ENCODE data around the gene INPP4A.

The INPP4A gene

GRCh38 chr2:98568161-98568956 lies 123.7 kb downstream of the INPP4A start:
- peak; percentile 85 for ATAC-seq
- TF ChIP-seq, protein P1, sequence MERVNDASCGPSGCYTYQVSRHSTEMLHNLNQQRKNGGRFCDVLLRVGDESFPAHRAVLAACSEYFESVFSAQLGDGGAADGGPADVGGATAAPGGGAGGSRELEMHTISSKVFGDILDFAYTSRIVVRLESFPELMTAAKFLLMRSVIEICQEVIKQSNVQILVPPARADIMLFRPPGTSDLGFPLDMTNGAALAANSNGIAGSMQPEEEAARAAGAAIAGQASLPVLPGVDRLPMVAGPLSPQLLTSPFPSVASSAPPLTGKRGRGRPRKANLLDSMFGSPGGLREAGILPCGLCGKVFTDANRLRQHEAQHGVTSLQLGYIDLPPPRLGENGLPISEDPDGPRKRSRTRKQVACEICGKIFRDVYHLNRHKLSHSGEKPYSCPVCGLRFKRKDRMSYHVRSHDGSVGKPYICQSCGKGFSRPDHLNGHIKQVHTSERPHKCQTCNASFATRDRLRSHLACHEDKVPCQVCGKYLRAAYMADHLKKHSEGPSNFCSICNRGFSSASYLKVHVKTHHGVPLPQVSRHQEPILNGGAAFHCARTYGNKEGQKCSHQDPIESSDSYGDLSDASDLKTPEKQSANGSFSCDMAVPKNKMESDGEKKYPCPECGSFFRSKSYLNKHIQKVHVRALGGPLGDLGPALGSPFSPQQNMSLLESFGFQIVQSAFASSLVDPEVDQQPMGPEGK (CRISPR knock-in tag; IDR thresholded peaks at IDR 0.05; ENCODE audit: borderline replicate concordance), result no peak
- TF ChIP-seq ZNF70 (CRISPR knock-in tag; IDR thresholded peaks at IDR 0.05), result no peak
- TF ChIP-seq PPARA (CRISPR knock-in tag; IDR thresholded peaks at IDR 0.05; ENCODE audit: borderline replicate concordance), result no peak
- TF ChIP-seq BACH2 (CRISPR knock-in tag; IDR thresholded peaks at IDR 0.05; ENCODE audit: borderline replicate concordance), result no peak
- no peak for TF ChIP-seq TOX (CRISPR knock-in tag; IDR thresholded peaks at IDR 0.05; ENCODE audit: borderline replicate concordance)
- no peak for TF ChIP-seq SNAI2 (CRISPR knock-in tag; IDR thresholded peaks at IDR 0.05)
- TF ChIP-seq ZFP3 (CRISPR knock-in tag; IDR thresholded peaks at IDR 0.05), result no peak
- no peak for TF ChIP-seq ZNF565 (CRISPR knock-in tag; conservative IDR thresholded peaks at IDR 0.05; ENCODE audit: low read depth)
- TF ChIP-seq ZFP30 (CRISPR knock-in tag; IDR thresholded peaks at IDR 0.05), result no peak
- TF ChIP-seq ESRRG (CRISPR knock-in tag; IDR thresholded peaks at IDR 0.05), result no peak

DNA sequence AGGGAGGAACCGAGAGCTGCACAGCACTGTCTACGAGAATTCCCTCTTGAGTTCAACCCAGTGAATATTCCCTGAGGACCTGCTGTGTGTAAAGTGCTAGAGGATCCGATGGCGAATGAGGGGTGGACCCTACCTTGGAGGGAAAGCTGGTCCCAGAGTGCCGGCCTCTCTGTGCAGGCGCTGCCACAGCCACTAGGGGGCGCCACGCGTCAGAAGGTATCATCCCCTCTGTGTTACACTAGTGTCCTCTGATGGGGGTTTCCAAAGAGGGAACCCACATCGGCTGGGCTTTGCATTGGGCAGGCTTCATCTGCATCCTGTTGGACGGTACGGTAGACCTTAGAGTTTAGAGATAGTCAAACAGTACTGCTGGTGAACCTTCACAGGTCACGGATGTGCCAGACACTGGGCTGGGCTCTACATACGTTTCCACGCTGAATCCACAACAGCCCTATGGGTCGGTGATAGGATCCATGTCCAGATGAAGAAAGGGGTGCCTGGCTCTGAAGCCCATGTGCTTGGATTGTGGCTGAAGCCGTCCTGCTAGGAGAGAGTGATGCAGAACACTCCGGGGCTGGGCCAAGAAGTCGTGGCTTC lies 124.6 kb downstream of the INPP4A start:
- peak; percentile 79 for ATAC-seq
- no peak for TF ChIP-seq PPARA (CRISPR knock-in tag; IDR thresholded peaks at IDR 0.05; ENCODE audit: borderline replicate concordance)

- TF ChIP-seq SNAI2 (CRISPR knock-in tag; IDR thresholded peaks at IDR 0.05), result no peak
- no peak for TF ChIP-seq ESRRG (CRISPR knock-in tag; IDR thresholded peaks at IDR 0.05)
- TF ChIP-seq CSDC2 (CRISPR knock-in tag; IDR thresholded peaks at IDR 0.05), result no peak
- TF ChIP-seq ZC3H10 (CRISPR knock-in tag; IDR thresholded peaks at IDR 0.05), result no peak
- no peak for TF ChIP-seq BACH2 (CRISPR knock-in tag; IDR thresholded peaks at IDR 0.05; ENCODE audit: borderline replicate concordance)
- TF ChIP-seq, protein P2, sequence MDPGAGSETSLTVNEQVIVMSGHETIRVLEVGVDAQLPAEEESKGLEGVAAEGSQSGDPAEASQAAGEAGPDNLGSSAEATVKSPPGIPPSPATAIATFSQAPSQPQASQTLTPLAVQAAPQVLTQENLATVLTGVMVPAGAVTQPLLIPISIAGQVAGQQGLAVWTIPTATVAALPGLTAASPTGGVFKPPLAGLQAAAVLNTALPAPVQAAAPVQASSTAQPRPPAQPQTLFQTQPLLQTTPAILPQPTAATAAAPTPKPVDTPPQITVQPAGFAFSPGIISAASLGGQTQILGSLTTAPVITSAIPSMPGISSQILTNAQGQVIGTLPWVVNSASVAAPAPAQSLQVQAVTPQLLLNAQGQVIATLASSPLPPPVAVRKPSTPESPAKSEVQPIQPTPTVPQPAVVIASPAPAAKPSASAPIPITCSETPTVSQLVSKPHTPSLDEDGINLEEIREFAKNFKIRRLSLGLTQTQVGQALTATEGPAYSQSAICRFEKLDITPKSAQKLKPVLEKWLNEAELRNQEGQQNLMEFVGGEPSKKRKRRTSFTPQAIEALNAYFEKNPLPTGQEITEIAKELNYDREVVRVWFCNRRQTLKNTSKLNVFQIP (CRISPR knock-in tag; IDR thresholded peaks at IDR 0.05; ENCODE audit: borderline replicate concordance, low read depth), result no peak
- TF ChIP-seq GLIS3 (CRISPR knock-in tag; IDR thresholded peaks at IDR 0.05), result no peak
- no peak for TF ChIP-seq ISL1 (CRISPR knock-in tag; IDR thresholded peaks at IDR 0.05)
- TF ChIP-seq ZNF70 (CRISPR knock-in tag; IDR thresholded peaks at IDR 0.05), result no peak
- TF ChIP-seq, protein P3, sequence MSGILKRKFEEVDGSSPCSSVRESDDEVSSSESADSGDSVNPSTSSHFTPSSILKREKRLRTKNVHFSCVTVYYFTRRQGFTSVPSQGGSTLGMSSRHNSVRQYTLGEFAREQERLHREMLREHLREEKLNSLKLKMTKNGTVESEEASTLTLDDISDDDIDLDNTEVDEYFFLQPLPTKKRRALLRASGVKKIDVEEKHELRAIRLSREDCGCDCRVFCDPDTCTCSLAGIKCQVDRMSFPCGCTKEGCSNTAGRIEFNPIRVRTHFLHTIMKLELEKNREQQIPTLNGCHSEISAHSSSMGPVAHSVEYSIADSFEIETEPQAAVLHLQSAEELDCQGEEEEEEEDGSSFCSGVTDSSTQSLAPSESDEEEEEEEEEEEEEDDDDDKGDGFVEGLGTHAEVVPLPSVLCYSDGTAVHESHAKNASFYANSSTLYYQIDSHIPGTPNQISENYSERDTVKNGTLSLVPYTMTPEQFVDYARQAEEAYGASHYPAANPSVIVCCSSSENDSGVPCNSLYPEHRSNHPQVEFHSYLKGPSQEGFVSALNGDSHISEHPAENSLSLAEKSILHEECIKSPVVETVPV (CRISPR knock-in tag; IDR thresholded peaks at IDR 0.05), result no peak
- no peak for TF ChIP-seq TCF4 (CRISPR knock-in tag; IDR thresholded peaks at IDR 0.05; ENCODE audit: borderline replicate concordance)
- TF ChIP-seq PPARA (CRISPR knock-in tag; IDR thresholded peaks at IDR 0.05; ENCODE audit: borderline replicate concordance), result no peak
- TF ChIP-seq, protein P4, sequence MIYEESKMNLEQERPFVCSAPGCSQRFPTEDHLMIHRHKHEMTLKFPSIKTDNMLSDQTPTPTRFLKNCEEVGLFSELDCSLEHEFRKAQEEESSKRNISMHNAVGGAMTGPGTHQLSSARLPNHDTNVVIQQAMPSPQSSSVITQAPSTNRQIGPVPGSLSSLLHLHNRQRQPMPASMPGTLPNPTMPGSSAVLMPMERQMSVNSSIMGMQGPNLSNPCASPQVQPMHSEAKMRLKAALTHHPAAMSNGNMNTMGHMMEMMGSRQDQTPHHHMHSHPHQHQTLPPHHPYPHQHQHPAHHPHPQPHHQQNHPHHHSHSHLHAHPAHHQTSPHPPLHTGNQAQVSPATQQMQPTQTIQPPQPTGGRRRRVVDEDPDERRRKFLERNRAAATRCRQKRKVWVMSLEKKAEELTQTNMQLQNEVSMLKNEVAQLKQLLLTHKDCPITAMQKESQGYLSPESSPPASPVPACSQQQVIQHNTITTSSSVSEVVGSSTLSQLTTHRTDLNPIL (CRISPR knock-in tag; IDR thresholded peaks at IDR 0.05; ENCODE audit: low read depth), result no peak
- no peak for TF ChIP-seq RARB (CRISPR knock-in tag; IDR thresholded peaks at IDR 0.05)
- no peak for ATAC-seq
Measured at GRCh38 chr2:98569915-98570314, 125.3 kb downstream of the INPP4A start.

DNA sequence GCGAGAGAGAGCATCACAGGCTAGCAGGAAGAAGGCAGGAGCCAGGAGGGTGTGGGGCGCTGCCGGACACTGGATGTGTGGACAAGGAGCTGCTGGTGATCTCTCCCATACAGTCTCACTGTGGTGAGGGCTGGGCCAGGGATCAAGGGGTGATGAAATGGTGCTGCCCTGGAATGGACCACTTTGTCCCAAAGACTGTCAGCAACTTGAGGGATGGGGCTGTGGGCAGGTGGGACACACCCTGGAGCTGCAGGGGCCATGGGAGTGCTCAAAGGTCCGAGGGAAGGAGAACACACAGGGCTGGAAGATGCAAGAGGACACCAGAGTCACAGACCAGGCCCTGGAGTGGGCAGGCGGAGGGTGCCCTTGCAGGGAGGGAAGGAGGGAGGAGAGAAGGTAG lies 125.7 kb downstream of the INPP4A start:
- ATAC-seq, result no peak
- TF ChIP-seq ZNF8 (CRISPR knock-in tag; IDR thresholded peaks at IDR 0.05), result no peak
- TF ChIP-seq ZC3H10 (CRISPR knock-in tag; IDR thresholded peaks at IDR 0.05), result no peak
- no peak for TF ChIP-seq ISL1 (CRISPR knock-in tag; IDR thresholded peaks at IDR 0.05)
- no peak for TF ChIP-seq GLIS3 (CRISPR knock-in tag; IDR thresholded peaks at IDR 0.05)
- TF ChIP-seq TOX (CRISPR knock-in tag; IDR thresholded peaks at IDR 0.05; ENCODE audit: borderline replicate concordance), result no peak
- TF ChIP-seq ESRRG (CRISPR knock-in tag; IDR thresholded peaks at IDR 0.05), result no peak
- no peak for TF ChIP-seq TCF4 (CRISPR knock-in tag; IDR thresholded peaks at IDR 0.05; ENCODE audit: borderline replicate concordance)
- TF ChIP-seq, protein P3 (CRISPR knock-in tag; IDR thresholded peaks at IDR 0.05), result no peak
- TF ChIP-seq ZFP30 (CRISPR knock-in tag; IDR thresholded peaks at IDR 0.05), result no peak

All from SK-N-SH treated with all-trans-retinoic acid at 6 μM for 48 hours (cell line).